Suprapubic skin (tissue), 4 donors: ENCODE data around the gene CUL5.

Experiments
- CTCF ChIP-seq, 2 donors: fragments of 200-600 bp in 1 of 2; fragments of 450-650 bp in 1 of 2; sonication (generic) in 1 of 2; IDR thresholded peaks; one replicate each; pipeline ENCODE4 v1.5.1; 2016 to 2019; ENCODE audit warnings: antibody characterized with exemption in 2 of 2, mild to moderate bottlenecking in 1 of 2, moderate library complexity in 1 of 2
- EP300 ChIP-seq: sonication (generic); formaldehyde crosslinking; IDR thresholded peaks from one replicate; pipeline ENCODE4 v1.6.1; 2017; ENCODE audit warnings: antibody characterized with exemption
- POLR2A ChIP-seq, 2 donors: fragments of 450-650 bp; IDR thresholded peaks; one replicate each; pipeline ENCODE4 v1.6.1; 2017; ENCODE audit warnings: antibody characterized with exemption in 2 of 2, mild to moderate bottlenecking in 2 of 2, moderate library complexity in 2 of 2
- POLR2AphosphoS5 ChIP-seq, 3 donors: sonication (generic); formaldehyde crosslinking; IDR thresholded peaks; one replicate each; pipeline ENCODE4 v1.6.1; 2017; ENCODE audit warnings: antibody characterized with exemption in 3 of 3

- TF ChIP-seq POLR2A (IDR thresholded peaks at IDR 0.05), result no peak
- TF ChIP-seq CTCF (IDR thresholded peaks at IDR 0.05), result peak in 1 of 2 donors; percentile 4
- no peak for TF ChIP-seq EP300
- no peak for TF ChIP-seq POLR2AphosphoS5 (IDR thresholded peaks at IDR 0.05)
These were observed 8.8 kb upstream of the CUL5 start for GRCh38 chr11:107999759-108000455.
